ENCODE data around the gene UBE4B. TPM values are rescaled to one million over a fixed set of nuclear protein-coding genes. Genes with fewer than 3 reads are reported as not detected.

UBE4B gene
- total RNA-seq, 1 donor from 2014 or later, result 39.3 TPM

DNA sequence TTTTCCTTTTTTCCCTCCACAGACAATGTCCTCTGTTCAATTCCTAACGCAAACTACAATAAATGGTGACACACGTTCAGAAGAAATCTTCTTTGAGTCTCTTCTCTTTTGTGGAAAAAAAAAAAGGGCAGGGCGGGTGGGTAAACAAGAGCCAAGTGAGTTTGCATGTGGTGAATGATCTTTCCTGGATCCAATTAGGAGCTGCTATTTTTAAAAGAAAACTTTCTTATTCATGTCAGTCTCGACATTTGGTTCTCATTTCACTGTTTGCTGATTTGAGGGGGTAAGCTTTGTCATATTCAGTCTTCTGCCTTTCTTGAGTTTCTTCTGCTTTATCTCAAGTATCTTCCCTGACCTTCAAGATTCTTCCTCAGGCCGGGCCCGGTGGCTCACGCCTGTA is 148.4 kb downstream of the UBE4B start:
- no peak overlapping the region for H3K4me3 ChIP-seq (ENCODE audit: low read depth, low read length)
- TF ChIP-seq, protein P1, sequence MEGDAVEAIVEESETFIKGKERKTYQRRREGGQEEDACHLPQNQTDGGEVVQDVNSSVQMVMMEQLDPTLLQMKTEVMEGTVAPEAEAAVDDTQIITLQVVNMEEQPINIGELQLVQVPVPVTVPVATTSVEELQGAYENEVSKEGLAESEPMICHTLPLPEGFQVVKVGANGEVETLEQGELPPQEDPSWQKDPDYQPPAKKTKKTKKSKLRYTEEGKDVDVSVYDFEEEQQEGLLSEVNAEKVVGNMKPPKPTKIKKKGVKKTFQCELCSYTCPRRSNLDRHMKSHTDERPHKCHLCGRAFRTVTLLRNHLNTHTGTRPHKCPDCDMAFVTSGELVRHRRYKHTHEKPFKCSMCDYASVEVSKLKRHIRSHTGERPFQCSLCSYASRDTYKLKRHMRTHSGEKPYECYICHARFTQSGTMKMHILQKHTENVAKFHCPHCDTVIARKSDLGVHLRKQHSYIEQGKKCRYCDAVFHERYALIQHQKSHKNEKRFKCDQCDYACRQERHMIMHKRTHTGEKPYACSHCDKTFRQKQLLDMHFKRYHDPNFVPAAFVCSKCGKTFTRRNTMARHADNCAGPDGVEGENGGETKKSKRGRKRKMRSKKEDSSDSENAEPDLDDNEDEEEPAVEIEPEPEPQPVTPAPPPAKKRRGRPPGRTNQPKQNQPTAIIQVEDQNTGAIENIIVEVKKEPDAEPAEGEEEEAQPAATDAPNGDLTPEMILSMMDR (conservative IDR thresholded peaks at IDR 0.05; ENCODE audit: low read depth, low read length), result no peak
- no peak for DNase-seq (ENCODE audit: low read depth)

DNA sequence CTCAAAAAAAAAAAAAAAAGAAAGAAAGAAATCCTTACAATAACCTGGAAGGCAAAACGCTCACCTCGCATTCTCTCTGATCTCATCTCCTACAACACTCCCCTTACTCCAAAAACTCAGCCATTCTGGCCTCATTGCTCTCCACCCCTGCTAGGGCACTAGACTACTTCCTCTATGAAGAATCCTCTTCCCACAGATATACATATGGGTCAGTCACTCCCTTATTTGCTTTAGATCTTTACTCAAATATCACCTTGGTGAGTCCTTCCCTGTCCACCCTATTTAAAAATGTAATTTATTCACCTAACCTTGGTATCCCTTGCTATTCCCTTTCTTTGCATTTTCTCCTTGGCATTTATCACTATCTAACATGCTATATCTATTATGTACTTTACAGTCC is 153.0 kb downstream of the UBE4B start:
- H3K4me3 ChIP-seq (ENCODE audit: low read depth, low read length), result no peak overlapping the region
- TF ChIP-seq, protein P1 (conservative IDR thresholded peaks at IDR 0.05; ENCODE audit: low read depth, low read length), result no peak
- DNase-seq (ENCODE audit: low read depth), result no peak

DNA sequence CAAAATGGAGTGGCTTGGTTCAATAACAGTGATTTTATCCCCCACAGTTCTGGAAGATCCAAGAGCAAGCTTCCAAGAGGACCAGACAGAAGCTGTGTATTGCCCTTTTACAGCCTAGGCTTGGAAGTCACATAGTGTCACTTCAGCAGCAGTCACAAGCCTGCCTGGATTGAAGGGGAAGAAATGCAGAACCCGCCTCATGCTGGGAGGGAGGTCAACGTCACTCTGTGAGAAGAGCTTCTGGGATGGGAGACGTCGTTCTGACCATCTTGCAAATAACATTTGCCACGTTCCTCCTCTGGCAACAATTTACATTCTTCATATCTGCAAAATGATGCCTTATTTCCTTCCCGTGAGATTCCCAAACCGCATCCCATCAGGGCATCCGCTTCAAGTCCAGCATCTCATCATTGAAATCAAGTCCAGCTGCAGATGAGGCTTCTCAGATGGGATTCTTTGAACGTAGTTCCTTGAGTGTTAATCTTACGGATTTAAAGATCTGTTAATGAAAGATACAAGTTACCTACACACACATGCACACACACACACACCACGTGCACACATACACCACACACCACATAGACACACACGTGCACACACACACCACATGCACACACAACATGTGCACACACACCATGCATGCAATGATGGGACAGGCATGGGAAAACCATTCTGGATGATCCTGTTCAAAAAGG is 153.7 kb downstream of the UBE4B start:
- DNase-seq (ENCODE audit: low read depth), result no peak
- TF ChIP-seq, protein P1 (conservative IDR thresholded peaks at IDR 0.05; ENCODE audit: low read depth, low read length), result no peak
- no peak overlapping the region for H3K4me3 ChIP-seq (ENCODE audit: low read depth, low read length)

DNA sequence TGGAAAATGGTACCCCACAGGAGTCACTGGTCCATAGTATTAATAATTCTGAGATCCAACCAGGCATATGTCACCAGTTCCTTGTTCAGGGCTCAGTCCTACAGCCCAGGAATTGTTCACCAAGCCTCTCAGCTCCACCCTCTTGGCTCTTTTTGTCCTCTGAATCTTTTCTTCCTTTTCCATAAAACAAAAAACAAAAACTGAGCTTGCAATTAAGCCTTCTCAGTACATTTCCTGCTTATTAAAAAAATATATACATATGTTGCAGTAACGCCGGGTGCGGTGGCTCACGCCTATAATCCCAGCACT is 154.2 kb downstream of the UBE4B start:
- TF ChIP-seq, protein P1 (conservative IDR thresholded peaks at IDR 0.05; ENCODE audit: low read depth, low read length), result no peak

DNA sequence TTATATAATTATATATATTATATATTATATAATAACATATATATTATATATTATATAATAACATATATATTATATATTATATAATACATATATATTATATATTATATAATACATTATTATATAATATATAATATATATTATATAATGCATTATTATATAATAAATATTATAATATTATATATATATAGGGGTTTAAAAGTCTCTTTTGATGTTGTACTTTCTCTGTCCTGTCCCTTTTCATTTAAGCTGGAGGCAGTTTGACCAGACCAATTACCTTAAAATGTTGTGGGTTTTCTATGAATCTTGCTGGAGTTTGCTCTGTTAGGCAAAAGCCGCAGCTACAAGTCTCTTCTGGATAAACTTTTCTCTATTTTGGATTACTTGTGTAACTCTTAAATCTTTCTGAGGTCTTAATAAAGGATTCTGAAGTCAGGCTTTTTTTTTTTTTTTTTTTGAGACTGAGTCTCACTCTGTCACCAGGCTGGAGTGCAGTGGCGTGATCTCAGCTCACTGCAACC is 155.4 kb downstream of the UBE4B start:
- no peak for DNase-seq (ENCODE audit: low read depth)
- TF ChIP-seq, protein P1 (conservative IDR thresholded peaks at IDR 0.05; ENCODE audit: low read depth, low read length), result no peak
- H3K4me3 ChIP-seq (ENCODE audit: low read depth, low read length), result no peak overlapping the region

More for the DNA sequence above, 154.2 kb downstream of the UBE4B start:
- H3K4me3 ChIP-seq (ENCODE audit: low read depth, low read length), result no peak overlapping the region
- DNase-seq (ENCODE audit: low read depth), result no peak

DNA sequence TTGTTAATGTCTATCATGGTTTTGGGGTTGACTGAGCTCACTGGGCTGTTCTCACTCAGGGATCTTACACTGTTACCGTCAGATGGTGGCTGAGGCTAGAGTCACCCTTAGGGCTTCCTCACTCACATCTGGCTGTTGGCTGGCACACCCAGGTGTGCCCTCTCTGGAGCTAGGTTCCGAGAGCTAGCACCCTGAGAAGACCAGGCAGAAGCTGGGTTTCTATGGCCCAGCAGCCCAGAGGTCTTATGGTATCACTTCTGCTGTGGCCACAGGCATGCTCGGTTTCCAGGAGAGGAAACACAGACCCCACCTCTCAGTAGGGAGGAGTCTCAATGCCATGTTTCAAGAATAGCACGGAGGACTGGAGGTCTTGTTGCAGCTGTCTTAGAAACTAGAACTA is 156.9 kb downstream of the UBE4B start:
- no peak for DNase-seq (ENCODE audit: low read depth)
- no peak overlapping the region for H3K4me3 ChIP-seq (ENCODE audit: low read depth, low read length)
- TF ChIP-seq, protein P1 (conservative IDR thresholded peaks at IDR 0.05; ENCODE audit: low read depth, low read length), result no peak

DNA sequence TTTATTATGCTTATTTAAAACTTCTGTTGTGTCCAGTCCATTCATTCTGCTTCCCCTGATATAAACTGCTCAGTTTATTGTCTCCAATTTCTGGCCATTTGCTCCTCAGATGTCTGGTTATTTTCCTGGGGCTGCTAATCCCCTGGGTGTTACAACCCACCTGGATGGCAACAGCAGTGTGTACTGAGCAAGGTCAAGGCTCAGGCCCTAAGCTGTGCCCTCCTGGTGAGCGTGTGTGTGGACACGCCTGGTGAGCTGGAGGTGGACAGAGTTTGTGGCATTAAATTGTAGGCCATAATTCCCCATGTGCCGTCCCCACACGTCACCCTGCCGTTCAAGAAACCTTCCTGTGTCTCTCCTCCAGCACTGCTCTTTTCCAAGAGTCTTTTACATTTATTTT is 159.5 kb downstream of the UBE4B start:
- no peak overlapping the region for H3K4me3 ChIP-seq (ENCODE audit: low read depth, low read length)
- TF ChIP-seq, protein P1 (conservative IDR thresholded peaks at IDR 0.05; ENCODE audit: low read depth, low read length), result no peak
- DNase-seq (ENCODE audit: low read depth), result no peak

All from epithelial cell of proximal tubule (primary cell).